Effector memory CD4-positive, alpha-beta T cell (primary cell): ENCODE data around the gene SERPINA7.
"Not testable (repeated sequence)": the region's sequence is repeated elsewhere in the genome, so short reads cannot be mapped to it uniquely, and the experiment has no call there.

Experiments
- DNase-seq, 3 donors: peaks; one replicate each; pipeline ENCODE4 v3.0.0-alpha.2; 2020
- H3K27ac ChIP-seq: 2 replicates; pipeline ENCODE4 v1.7.0; 2013; ENCODE audit warnings: mild to moderate bottlenecking, low read length, moderate library complexity; ENCODE audit not compliant: insufficient read depth, poor library complexity, severe bottlenecking
- H3K27me3 ChIP-seq: replicated peaks from 2 replicates; pipeline ENCODE4 v1.7.0; 2013; ENCODE audit warnings: mild to moderate bottlenecking, low read length; ENCODE audit not compliant: insufficient read depth, control insufficient read depth, poor library complexity, severe bottlenecking
- H3K36me3 ChIP-seq: 2 replicates; pipeline ENCODE4 v1.7.0; 2013; ENCODE audit warnings: mild to moderate bottlenecking, low read length, moderate library complexity; ENCODE audit not compliant: control insufficient read depth, insufficient read depth
- H3K4me1 ChIP-seq: 2 replicates; pipeline ENCODE4 v1.7.0; 2013; ENCODE audit warnings: low read length, mild to moderate bottlenecking; ENCODE audit not compliant: control insufficient read depth, insufficient read depth, poor library complexity, severe bottlenecking
- H3K4me3 ChIP-seq: 2 replicates; pipeline ENCODE4 v1.7.0; 2013; ENCODE audit warnings: low read length, low read depth, mild to moderate bottlenecking; ENCODE audit not compliant: insufficient read depth, poor library complexity, severe bottlenecking
- H3K9me3 ChIP-seq: 2 replicates; pipeline ENCODE4 v1.7.0; 2013; ENCODE audit warnings: mild to moderate bottlenecking, low read length, moderate library complexity; ENCODE audit not compliant: control insufficient read depth

The SERPINA7 gene

GRCh38 chrX:106022238-106022637 lies 16.3 kb downstream of the SERPINA7 start:
- Histone ChIP-seq H3K36me3 (no peaks in the 10 kb centered on the region), H3K4me3 (no peak overlapping the region), H3K9me3 (no peaks in the 10 kb centered on the region), H3K27ac (no peak overlapping the region), H3K4me1 (no peaks in the 10 kb centered on the region), H3K27me3 (no peaks in the 10 kb centered on the region)
- no peak for DNase-seq

DNA sequence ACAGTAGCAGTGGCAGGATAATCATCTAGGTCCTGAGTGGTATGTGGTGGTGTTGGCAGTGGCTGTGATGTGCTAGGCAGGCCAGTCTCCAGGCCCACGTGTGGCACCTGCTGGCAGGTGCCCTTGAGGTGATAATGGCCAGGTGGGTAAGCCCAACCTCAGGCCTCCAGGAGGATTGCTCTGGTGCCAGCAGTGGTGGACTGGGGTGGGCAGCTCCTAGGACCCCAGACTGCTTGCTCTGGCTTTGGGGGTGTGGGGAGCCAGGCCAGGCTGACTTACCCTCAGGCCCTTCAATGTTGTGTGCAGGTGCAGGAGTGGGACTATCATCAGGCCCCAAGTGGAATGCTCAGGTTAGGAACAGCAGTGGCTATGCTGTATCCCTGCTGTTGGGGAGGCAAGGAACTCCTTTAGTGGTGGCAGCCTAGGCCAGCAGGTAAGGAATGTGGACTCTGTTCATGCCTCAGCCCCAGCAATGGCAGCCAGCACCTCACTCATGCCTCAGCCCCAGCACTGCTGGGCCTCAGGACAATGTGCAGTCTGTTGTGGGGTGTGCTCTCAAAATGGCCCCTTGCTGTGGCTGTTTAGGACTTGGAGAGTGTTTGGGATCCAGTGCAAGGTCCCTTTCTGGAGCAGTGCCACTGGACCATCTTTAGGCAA lies 24.3 kb downstream of the SERPINA7 start:
- no peaks in the 10 kb centered on the region for H3K9me3 ChIP-seq
- no peak overlapping the region for H3K4me3 ChIP-seq
- no peaks in the 10 kb centered on the region for H3K4me1 ChIP-seq
- no peak overlapping the region for H3K27ac ChIP-seq
- no peaks in the 10 kb centered on the region for H3K36me3 ChIP-seq
- no peaks in the 10 kb centered on the region for H3K27me3 ChIP-seq
- no peak for DNase-seq

DNA sequence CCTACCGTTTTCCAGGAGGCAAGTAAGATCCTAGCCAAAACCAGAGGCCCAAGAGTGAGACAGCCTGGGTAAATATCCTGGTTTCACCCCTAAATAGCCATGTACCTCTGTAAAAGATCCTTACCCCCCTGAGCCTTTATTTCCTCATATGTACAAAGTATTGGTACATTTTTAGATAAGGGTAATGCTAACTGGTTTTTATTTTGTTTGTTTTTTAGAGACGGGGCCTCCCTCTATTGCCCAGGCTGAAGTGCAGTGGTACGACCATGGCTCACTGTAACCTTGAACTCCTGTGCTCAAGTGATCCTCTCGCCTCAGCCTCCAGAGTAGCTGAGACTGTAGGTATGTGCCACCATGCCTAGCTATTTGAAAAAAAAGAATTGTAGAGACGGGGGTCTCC lies 29.4 kb downstream of the SERPINA7 start:
- no peak for DNase-seq
- no peaks in the 10 kb centered on the region for H3K9me3 ChIP-seq
- no peaks in the 10 kb centered on the region for H3K27me3 ChIP-seq
- H3K4me3 ChIP-seq: no peak overlapping the region
- no peak overlapping the region for H3K27ac ChIP-seq
- H3K36me3 ChIP-seq: no peaks in the 10 kb centered on the region
- H3K4me1 ChIP-seq: no peaks in the 10 kb centered on the region

DNA sequence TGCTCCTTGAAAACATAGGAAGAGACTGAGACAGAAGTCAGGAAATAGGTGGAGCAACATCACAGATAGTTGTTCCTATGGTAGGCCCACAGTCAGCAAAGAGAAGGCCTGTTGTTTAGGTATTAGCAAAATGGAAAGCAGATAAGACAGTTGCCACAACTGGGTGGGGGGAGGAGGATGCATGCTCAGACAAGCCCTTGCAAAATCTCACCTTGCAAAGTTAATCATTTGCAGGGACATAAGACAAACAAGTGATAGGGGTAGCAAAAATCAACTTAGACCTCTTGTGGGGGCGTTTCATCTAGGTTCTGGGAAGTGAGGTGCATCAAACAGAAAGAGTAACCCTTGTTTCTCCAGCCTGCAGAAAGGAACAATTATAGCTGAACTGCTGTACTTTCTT lies 30.7 kb downstream of the SERPINA7 start:
- no peaks in the 10 kb centered on the region for H3K36me3 ChIP-seq
- H3K4me1 ChIP-seq: no peaks in the 10 kb centered on the region
- no peak overlapping the region for H3K27ac ChIP-seq
- no peak for DNase-seq
- no peaks in the 10 kb centered on the region for H3K9me3 ChIP-seq
- H3K4me3 ChIP-seq: no peak overlapping the region
- no peaks in the 10 kb centered on the region for H3K27me3 ChIP-seq

GRCh38 chrX:106005684-106006083 lies 32.8 kb downstream of the SERPINA7 start:
- H3K36me3 ChIP-seq: no peaks in the 10 kb centered on the region
- no peak overlapping the region for H3K27ac ChIP-seq
- no peak overlapping the region for H3K4me3 ChIP-seq
- no peaks in the 10 kb centered on the region for H3K4me1 ChIP-seq
- no peak for DNase-seq
- no peaks in the 10 kb centered on the region for H3K9me3 ChIP-seq
- no peaks in the 10 kb centered on the region for H3K27me3 ChIP-seq

- not testable (repeated sequence) for H3K9me3 ChIP-seq, H3K4me1 ChIP-seq, H3K27ac ChIP-seq, H3K36me3 ChIP-seq, H3K4me3 ChIP-seq, DNase-seq, H3K27me3 ChIP-seq
These were observed 37.9 kb downstream of the SERPINA7 start for GRCh38 chrX:106000609-106001008.

DNA sequence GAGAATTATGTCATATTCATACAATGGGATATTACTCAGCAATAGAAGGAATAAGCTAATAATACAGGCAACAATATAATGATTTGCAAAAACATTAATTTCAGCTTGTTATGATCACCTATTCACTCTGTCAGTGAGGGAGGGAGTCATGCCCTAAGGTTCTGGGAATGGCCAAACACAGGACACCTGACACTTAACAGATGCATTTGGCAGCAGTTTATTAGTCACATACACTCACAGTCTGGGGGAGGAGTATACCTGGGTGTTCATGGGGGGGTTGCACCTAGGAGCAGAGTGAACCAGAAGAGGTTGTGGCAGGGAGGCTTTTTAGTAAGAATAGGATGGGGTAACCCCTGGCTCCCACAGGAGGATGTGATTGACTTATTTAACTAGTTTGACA lies 38.3 kb downstream of the SERPINA7 start:
- H3K4me3 ChIP-seq: no peak overlapping the region
- no peaks in the 10 kb centered on the region for H3K36me3 ChIP-seq
- H3K4me1 ChIP-seq: no peaks in the 10 kb centered on the region
- no peaks in the 10 kb centered on the region for H3K27me3 ChIP-seq
- no peak overlapping the region for H3K27ac ChIP-seq
- DNase-seq: no peak
- no peaks in the 10 kb centered on the region for H3K9me3 ChIP-seq

DNA sequence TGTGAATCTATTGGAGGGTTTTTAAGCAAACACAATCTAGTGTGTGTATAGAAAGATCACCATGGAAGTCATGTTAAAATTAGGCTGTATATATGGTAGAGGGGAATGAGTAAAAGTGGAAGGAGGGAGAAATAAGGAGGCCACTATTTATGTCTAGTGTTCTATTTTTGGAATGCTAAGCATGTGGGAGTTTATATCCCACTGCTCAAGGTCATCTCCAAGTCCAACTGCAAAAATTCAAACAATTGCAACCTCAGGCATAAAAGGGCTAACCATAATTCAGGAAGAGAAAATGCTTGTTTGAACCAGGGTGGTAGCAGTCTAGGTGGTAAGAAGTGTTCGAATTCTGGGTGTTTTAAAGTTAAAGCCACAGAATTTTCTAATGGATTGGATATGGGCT lies 39.2 kb downstream of the SERPINA7 start:
- no peaks in the 10 kb centered on the region for H3K36me3 ChIP-seq
- no peak for DNase-seq
- no peaks in the 10 kb centered on the region for H3K9me3 ChIP-seq
- no peaks in the 10 kb centered on the region for H3K4me1 ChIP-seq
- no peaks in the 10 kb centered on the region for H3K27me3 ChIP-seq
- no peak overlapping the region for H3K4me3 ChIP-seq
- H3K27ac ChIP-seq: no peak overlapping the region

- H3K4me3 ChIP-seq, H3K27me3 ChIP-seq: not testable (repeated sequence)
These were observed 50.0 kb downstream of the SERPINA7 start for GRCh38 chrX:105988487-105988886.

More at GRCh38 chrX:105988487-105988886, 50.0 kb downstream of the SERPINA7 start:
- DNase-seq, H3K4me1 ChIP-seq, H3K27ac ChIP-seq, H3K9me3 ChIP-seq, H3K36me3 ChIP-seq: not testable (repeated sequence)
